ENCODE data around the gene EDAR.

DNA sequence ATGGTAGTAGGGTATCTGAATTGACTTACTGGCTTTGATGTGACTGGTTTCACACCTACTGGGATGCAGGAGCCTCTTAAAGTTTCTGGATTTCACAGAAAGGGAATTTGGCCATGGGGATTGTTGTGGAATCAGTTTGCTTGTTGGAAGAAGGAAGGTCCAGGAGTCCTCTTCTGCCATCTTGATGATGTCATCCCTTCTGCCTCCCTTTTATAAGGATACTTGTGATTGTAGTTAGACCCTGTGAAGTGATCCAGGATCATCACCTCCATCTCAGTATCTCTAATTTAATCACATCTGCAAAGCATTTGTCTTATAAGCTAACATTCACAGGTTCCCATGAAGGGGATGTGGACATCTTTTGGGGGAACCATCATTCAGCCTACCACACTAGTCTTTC is 123.0 kb downstream of the EDAR start:
- TF ChIP-seq, protein P1, sequence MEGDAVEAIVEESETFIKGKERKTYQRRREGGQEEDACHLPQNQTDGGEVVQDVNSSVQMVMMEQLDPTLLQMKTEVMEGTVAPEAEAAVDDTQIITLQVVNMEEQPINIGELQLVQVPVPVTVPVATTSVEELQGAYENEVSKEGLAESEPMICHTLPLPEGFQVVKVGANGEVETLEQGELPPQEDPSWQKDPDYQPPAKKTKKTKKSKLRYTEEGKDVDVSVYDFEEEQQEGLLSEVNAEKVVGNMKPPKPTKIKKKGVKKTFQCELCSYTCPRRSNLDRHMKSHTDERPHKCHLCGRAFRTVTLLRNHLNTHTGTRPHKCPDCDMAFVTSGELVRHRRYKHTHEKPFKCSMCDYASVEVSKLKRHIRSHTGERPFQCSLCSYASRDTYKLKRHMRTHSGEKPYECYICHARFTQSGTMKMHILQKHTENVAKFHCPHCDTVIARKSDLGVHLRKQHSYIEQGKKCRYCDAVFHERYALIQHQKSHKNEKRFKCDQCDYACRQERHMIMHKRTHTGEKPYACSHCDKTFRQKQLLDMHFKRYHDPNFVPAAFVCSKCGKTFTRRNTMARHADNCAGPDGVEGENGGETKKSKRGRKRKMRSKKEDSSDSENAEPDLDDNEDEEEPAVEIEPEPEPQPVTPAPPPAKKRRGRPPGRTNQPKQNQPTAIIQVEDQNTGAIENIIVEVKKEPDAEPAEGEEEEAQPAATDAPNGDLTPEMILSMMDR (optimal IDR thresholded peaks at IDR 0.05 in 1 of 3, IDR thresholded peaks at IDR 0.05 in 1 of 3, conservative IDR thresholded peaks at IDR 0.05 in 1 of 3; ENCODE audit: extremely low read depth in 1 of 3, insufficient read depth in 2 of 3, low read length in 3 of 3) = no peak
- no peak for TF ChIP-seq EZH2 (IDR thresholded peaks at IDR 0.05; ENCODE audit: low read length)
